ENCODE data around the gene NREP. TPM values are rescaled to one million over a fixed set of nuclear protein-coding genes. Genes with fewer than 3 reads are reported as not detected.

The NREP gene
- total RNA-seq, 1 experiment from 2014 or later = 90.5 TPM

GRCh38 chr5:111697881-111698757, 58.9 kb downstream of the NREP start:
- DNase-seq (ENCODE audit: low read depth) = peak; percentile 52

DNA sequence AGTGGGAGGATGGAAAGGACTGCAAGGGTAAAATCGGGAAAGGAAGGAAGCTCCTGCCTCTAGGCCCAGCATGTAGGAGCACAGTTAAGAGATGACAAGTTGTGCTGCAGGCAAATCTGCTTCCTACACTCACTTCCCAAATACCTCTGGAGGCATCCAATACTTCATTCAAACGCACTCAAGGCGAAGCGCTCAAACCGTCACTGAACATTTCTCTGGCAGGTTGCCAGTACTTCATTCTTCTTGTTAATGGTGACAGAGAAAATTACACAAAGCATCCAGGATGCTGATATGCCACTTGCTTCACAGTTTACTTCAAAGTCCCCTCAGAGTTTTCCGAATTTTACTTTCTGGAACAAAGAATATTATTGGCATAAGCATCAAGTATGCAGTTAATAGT, 59.8 kb downstream of the NREP start:
- DNase-seq (ENCODE audit: low read depth) = no peak

DNA sequence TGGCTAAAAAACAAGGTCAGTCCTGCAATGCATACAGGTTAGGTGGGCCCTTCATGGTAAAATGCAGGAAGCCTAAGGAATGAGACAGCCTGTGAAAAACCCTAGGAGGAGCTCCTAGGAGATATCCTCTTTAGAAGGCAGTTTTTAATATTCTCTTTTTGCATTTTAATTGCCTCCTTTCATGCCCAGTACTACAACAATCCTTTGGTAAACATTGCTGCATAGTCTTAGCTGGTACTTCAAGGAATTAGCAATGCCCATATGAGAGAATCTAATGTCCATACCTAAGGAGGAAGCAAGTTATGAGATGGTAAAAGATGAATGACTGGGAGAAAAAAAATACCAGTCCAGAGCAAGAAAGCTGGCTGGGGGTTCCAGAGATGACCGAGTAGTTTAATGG, 61.0 kb downstream of the NREP start:
- no peak for DNase-seq (ENCODE audit: low read depth)

DNA sequence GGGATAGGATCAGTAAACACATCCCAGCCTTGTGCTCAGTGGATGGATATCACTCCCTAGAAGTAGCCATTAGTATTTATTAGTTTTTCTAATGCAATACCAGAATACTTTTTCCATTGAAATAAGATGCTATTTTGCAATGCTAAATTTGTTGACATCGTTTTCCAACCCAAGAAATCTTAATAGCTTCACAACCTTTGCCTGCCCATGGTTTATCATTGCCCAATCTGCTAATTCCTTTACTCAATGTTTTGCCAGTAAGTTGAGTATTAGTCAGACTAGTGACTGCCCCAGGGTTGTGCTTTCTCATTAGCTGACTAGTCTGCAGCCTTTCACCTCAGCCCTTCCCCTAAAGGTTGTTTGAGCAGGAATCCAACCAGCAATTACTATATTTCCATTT, 62.9 kb downstream of the NREP start:
- DNase-seq (ENCODE audit: low read depth) = peak; percentile 63

- DNase-seq (ENCODE audit: low read depth) = no peak
These were observed 65.1 kb downstream of the NREP start for GRCh38 chr5:111691914-111692313.

DNA sequence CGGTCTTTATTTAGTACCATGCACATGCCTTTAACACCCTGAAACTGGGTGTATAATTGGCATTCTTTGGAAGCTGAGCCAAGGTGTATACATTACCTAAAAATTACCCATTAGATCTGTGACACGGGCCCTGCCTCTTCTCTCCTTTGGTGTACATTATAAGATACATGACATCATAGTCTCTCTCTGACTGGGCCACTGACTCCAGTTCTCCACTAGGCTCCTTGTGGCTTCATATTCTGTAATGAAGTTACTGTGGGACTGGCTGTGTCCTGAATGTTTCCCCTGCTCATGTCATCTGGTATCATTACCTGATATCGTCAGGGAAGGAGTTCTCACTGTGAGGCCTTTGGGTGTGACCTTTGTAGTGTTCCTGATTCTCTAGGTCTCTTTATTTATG, 65.5 kb downstream of the NREP start:
- no peak for DNase-seq (ENCODE audit: low read depth)

DNA sequence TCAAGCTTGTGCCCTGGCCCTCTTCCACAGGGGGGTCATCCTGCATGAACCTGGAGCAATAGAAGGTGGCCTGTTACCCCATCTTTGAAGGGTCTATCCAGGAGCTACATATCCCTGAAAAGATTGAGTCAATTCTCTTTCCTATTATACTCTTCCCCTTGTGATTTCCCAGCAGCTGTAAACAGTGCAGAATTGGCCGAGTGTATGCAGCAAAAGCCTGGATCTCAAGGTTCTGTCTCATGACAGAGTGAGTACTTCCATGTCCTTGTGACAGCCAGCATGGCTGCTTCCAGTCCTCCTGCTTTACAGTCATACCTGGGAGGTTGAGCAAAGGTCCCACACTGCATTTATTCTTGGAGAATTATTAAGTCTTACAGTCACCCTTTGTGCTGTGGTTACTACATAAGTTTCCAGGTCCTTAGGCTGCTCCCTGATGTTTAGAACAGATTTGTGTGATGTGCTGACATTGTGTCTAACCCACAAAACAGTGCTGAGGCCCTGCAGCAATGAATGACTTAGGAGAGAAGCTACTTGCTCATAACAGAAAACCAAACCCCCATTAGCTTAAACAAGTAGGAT, 67.5 kb downstream of the NREP start:
- DNase-seq (ENCODE audit: low read depth) = no peak

DNA sequence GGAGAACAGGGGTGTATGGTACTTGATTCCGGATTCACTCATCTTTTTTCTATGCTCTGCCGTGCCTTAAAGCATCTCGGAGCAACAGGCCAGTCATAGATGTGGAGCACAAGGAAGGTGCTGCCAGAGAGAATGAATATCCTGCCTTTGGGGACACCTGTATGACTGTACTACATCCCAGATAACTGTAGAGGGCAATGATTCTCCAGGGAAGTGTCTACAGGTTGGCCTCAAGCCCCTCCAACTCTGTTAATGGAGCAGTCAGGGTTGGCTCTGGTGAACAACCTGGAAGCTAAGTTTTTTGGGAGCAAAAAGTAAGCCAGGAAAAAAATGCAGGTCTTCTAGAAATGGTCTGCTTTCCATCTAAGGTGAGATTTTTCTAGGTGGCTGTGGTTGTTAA, 71.0 kb downstream of the NREP start:
- no peak for DNase-seq (ENCODE audit: low read depth)

GRCh38 chr5:111682641-111683040, 74.4 kb downstream of the NREP start:
- DNase-seq (ENCODE audit: low read depth) = no peak

- no peak for DNase-seq (ENCODE audit: low read depth)
These were observed 74.9 kb downstream of the NREP start for GRCh38 chr5:111682121-111682520.

DNA sequence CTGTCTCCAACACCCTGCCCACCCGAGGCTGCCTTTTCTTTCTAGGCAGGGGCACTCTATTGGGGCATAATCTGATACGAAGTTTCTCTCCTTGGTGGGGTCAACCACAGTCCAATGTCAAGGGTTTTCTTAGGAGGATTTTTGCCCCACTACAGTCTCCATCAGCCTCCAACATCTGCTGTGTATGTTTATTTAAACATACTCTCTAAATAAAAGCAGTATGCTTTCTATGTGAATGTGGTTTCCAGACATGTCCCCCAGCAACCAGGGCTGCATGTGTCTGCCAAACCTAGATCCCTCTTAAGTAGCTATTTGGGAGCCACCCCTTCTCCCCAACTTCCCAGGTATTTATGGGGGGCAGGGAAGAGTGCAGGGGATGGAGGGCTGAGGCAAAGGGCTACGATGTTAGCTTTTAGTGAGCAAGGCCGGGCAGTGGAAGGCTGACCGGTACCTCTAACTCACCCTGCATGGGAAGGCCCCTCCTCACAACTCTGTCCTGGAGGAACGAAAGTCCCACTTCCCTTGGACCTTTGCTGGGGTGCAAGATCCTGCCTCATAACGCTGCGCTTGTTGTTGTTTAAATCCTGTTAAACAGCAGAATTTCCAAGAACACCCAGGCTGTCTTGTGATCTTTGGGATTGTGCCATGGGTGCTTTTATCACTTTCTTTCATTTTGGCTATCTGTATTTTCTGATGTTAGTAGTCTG, 75.4 kb downstream of the NREP start:
- no peak for DNase-seq (ENCODE audit: low read depth)

- DNase-seq (ENCODE audit: low read depth) = peak; percentile 88
These were observed 76.1 kb downstream of the NREP start for GRCh38 chr5:111680737-111681413.

DNA sequence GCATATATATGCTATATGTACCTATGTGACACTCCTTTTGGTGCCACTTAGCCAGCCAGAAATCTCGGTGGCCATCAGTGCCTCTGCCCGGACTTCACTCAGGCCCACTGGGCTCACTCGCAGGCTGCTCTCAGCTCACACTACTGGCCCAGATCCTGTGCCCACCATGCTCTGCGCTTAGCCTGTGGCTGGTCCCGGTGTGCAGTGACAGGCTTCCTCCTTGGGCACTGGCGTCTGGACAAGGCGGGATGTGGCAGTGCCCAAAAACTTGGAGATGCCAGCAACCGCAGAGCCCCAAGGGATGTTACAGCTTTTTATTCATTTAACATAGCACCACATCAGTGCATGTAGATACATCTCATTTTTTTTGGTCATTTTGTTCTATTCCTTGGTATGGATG, 77.4 kb downstream of the NREP start:
- DNase-seq (ENCODE audit: low read depth) = no peak

Other genes starting within 250 kb of the NREP start
- 25.9 and 30.2 TPM in 2 replicates for gene STARD4, start 244.7 kb downstream of the NREP start, total RNA-seq (2014; rRNA removed)

All from LHCN-M2 (cell line).